Upper lobe of left lung (tissue), 4 donors: ENCODE data around the gene SMPD1.

ENCODE experiments used
- POLR2A ChIP-seq, 4 donors: fragments of 450-650 bp; IDR thresholded peaks; one replicate each; pipeline ENCODE4 v1.5.1; 2016 to 2017; ENCODE audit warnings: antibody characterized with exemption in 4 of 4, mild to moderate bottlenecking in 2 of 4
- POLR2AphosphoS5 ChIP-seq, 2 donors: sonication (generic); formaldehyde crosslinking; IDR thresholded peaks; one replicate each; pipeline ENCODE4 v1.5.1; 2017; ENCODE audit warnings: antibody characterized with exemption in 2 of 2
- TF ChIP-seq, protein P1 (sequence below), 6 experiments: fragments of 450-650 bp in 4 of 6; fragments of 200-600 bp in 2 of 6; sonication (generic) in 2 of 6; IDR thresholded peaks; one replicate each; pipeline ENCODE4 v1.5.1; 2016 to 2019; ENCODE audit warnings: antibody characterized with exemption in 6 of 6

DNA sequence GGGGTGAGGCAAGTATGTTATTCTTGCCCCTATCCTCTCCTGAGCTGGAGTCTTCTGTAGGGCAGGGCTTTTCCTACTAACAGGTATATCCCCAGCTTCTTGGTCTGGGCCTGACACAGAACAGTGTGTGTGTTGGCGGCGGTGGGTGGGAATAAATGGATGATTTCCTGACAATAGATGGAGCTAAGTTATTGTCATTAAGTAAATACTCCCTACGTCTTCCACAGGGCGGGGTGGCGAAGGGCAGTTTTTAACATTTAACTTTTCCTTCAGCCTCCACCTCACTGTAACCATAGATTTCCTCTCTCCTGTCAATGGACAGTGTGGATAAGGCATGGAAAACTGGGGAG is 11.7 kb upstream of the SMPD1 start:
- TF ChIP-seq, protein P1, sequence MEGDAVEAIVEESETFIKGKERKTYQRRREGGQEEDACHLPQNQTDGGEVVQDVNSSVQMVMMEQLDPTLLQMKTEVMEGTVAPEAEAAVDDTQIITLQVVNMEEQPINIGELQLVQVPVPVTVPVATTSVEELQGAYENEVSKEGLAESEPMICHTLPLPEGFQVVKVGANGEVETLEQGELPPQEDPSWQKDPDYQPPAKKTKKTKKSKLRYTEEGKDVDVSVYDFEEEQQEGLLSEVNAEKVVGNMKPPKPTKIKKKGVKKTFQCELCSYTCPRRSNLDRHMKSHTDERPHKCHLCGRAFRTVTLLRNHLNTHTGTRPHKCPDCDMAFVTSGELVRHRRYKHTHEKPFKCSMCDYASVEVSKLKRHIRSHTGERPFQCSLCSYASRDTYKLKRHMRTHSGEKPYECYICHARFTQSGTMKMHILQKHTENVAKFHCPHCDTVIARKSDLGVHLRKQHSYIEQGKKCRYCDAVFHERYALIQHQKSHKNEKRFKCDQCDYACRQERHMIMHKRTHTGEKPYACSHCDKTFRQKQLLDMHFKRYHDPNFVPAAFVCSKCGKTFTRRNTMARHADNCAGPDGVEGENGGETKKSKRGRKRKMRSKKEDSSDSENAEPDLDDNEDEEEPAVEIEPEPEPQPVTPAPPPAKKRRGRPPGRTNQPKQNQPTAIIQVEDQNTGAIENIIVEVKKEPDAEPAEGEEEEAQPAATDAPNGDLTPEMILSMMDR (IDR thresholded peaks at IDR 0.05), result no peak
- TF ChIP-seq POLR2A (IDR thresholded peaks at IDR 0.05), result no peak
- TF ChIP-seq POLR2AphosphoS5 (IDR thresholded peaks at IDR 0.05), result no peak
